Peyer's patch (tissue), 4 donors: Measurements from ENCODE around the gene PCBP3. TPM values are rescaled to one million over a fixed set of nuclear protein-coding genes. Genes with fewer than 3 reads are reported as not detected.

Experiments
- DNase-seq, 3 donors: peaks; one replicate each; pipeline ENCODE4 v3.0.0-alpha.2; 2017 to 2019
- H3K27ac ChIP-seq, 4 donors: fragments of 200-600 bp; sonication (generic); one replicate each; pipeline ENCODE4 v1.5.1; 2016 to 2019
- H3K27me3 ChIP-seq, 2 donors: fragments of 200-600 bp; sonication (generic); one replicate each; pipeline ENCODE4 v1.5.1; 2019
- H3K36me3 ChIP-seq, 3 donors: fragments of 200-600 bp; sonication (generic); one replicate each; pipeline ENCODE4 v1.5.1; 2016 to 2019
- H3K4me1 ChIP-seq, 4 donors: fragments of 200-600 bp; sonication (generic); one replicate each; pipeline ENCODE4 v1.5.1; 2016 to 2019
- H3K4me3 ChIP-seq, 4 donors: fragments of 200-600 bp; sonication (generic); 1 replicate in 3 of 4; 2 replicates in 1 of 4; pipeline ENCODE4 v1.5.1; 2016 to 2019; ENCODE audit warnings: mild to moderate bottlenecking in 1 of 4
- H3K9me3 ChIP-seq, 4 donors: fragments of 200-600 bp; sonication (generic); one replicate each; pipeline ENCODE4 v1.5.1; 2016 to 2019; ENCODE audit warnings: mild to moderate bottlenecking in 1 of 4
- POLR2A ChIP-seq, 2 donors: fragments of 450-650 bp; IDR thresholded peaks; one replicate each; pipeline ENCODE4 v1.5.1; 2017; ENCODE audit warnings: antibody characterized with exemption in 2 of 2, mild to moderate bottlenecking in 2 of 2, moderate library complexity in 2 of 2
- total RNA-seq, 4 donors: library from RNA; depleted of rRNA; stranded (reverse); fragments of >200 nt; gene quantifications; one replicate each; pipeline ENCODE4 v1.1.0, GENCODE V29; 2016
- TF ChIP-seq, protein P1 (sequence below), 6 experiments: fragments of 450-650 bp in 4 of 6; fragments of 200-600 bp in 2 of 6; sonication (generic) in 1 of 6; IDR thresholded peaks; one replicate each; pipeline ENCODE4 v1.5.1; 2017 to 2019; ENCODE audit warnings: antibody characterized with exemption in 6 of 6, mild to moderate bottlenecking in 3 of 6, moderate library complexity in 1 of 6

The PCBP3 gene
- total RNA-seq, 4 donors from 2014 or later: 1.1 to 6.0 (median 4.4) TPM; not detected in 1

DNA sequence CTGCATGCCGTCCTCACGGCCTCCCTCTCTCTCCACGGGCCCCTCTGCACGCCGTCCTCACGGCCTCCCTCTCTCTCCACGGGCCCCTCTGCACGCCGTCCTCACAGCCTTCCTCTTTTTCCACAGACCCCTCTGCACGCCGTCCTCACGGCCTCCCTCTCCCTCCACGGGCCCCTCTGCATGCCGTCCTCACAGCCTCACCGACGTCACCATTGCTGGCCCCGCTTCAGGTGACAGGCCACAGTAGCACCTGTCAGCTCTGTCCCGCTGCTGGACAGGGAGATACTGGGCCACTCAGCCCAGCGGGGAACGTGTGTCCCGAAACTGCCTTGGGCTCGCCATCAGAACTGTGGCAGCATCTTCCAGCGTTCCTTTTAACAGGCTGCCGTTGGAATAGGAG, 255.3 kb downstream of the PCBP3 start:
- Histone ChIP-seq H3K4me1 (peaks cover 0 to 5% (median 0%) of the 10 kb centered on the region in 4 donors), H3K27ac (no peak overlapping the region), H3K4me3 (no peak overlapping the region), H3K27me3 (no peaks in the 10 kb centered on the region), H3K9me3 (no peaks in the 10 kb centered on the region), H3K36me3 (no peaks in the 10 kb centered on the region)
- TF ChIP-seq, protein P1, sequence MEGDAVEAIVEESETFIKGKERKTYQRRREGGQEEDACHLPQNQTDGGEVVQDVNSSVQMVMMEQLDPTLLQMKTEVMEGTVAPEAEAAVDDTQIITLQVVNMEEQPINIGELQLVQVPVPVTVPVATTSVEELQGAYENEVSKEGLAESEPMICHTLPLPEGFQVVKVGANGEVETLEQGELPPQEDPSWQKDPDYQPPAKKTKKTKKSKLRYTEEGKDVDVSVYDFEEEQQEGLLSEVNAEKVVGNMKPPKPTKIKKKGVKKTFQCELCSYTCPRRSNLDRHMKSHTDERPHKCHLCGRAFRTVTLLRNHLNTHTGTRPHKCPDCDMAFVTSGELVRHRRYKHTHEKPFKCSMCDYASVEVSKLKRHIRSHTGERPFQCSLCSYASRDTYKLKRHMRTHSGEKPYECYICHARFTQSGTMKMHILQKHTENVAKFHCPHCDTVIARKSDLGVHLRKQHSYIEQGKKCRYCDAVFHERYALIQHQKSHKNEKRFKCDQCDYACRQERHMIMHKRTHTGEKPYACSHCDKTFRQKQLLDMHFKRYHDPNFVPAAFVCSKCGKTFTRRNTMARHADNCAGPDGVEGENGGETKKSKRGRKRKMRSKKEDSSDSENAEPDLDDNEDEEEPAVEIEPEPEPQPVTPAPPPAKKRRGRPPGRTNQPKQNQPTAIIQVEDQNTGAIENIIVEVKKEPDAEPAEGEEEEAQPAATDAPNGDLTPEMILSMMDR (IDR thresholded peaks at IDR 0.05): no peak
- no peak for TF ChIP-seq POLR2A (IDR thresholded peaks at IDR 0.05)
- DNase-seq: no peak

DNA sequence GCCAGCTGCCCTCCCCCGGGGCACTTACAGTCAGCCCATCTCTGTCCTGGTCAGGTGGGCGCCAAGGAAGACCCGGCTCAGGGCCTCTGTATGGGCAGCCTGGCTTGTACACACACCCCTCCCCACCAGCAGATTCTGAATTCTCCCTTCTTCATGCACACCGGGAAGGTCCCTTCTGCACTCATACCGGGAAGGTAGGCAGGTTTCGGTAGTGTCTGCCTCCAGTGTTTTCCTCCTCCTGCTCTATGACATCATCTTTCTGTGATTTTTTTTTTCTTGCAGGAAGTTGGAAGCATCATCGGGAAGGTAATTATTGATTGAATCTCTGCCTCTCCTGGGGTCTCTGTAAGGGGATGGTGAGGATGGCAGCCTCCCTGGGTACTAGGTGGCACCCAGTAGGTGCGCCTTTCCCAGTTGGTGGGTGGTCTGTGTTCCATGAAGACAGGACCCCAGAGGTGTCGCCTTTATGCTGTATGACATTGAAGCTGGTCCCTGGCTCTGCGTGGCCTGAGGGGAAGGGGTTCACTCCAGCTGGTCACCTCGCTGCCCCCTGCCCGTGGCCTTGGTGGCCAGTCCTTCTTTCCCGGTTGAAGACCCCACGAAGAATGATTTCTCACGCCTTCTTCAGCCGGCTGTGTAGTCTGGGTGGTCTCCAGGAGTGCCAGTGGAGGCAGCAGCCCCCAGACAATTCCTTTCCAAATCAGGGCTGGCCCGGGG, 255.9 kb downstream of the PCBP3 start:
- no peaks in the 10 kb centered on the region for H3K4me1 ChIP-seq
- no peaks in the 10 kb centered on the region for H3K9me3 ChIP-seq
- no peak overlapping the region for H3K27ac ChIP-seq
- no peaks in the 10 kb centered on the region for H3K36me3 ChIP-seq
- no peak overlapping the region for H3K4me3 ChIP-seq
- TF ChIP-seq, protein P1 (IDR thresholded peaks at IDR 0.05): no peak
- no peak for TF ChIP-seq POLR2A (IDR thresholded peaks at IDR 0.05)
- no peaks in the 10 kb centered on the region for H3K27me3 ChIP-seq
- DNase-seq: no peak

DNA sequence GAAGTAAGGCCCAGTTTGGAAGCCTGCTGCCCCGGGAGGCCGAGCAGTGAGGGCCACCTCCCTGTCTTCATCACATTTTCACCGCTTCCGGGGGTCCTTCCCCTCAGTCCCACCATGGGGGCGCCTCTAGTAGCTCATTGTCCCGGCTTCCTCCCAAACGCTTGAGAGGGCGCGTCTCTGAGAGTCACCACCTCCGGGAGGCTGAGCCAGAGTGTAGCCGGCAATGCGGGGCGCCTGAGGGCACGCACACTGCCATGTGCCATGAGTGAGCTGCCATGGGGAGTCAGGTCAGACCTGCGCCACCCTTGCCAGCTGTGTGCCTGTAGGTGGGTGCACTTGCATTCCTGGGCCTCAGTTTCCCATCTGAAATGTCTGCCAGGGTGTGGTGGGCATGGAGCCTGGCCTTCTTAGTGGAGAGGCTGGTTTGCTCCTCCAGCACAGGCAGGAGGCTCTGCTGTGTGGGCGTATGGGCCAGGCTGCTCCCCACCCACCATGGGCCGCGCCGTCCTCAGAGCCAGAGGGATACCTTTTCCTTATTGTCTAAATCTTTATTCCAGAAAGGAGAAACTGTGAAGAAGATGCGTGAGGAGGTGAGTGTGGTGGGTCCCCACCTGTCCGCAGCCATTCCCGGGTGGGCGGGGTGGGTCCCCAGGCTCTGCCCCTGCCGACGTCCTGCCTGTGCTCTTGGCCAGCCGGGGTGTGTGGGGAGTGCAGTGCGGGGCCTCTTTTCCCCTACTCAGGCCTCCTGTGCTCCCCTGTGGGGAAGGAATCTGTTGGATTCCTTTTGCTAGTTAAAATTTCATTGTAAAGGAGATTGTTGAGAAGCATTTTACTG, 256.7 kb downstream of the PCBP3 start:
- no peak for DNase-seq
- H3K4me3 ChIP-seq: no peak overlapping the region
- H3K9me3 ChIP-seq: no peaks in the 10 kb centered on the region
- H3K27me3 ChIP-seq: no peaks in the 10 kb centered on the region
- TF ChIP-seq, protein P1 (IDR thresholded peaks at IDR 0.05): no peak
- TF ChIP-seq POLR2A (IDR thresholded peaks at IDR 0.05): no peak
- no peaks in the 10 kb centered on the region for H3K4me1 ChIP-seq
- no peaks in the 10 kb centered on the region for H3K36me3 ChIP-seq
- no peak overlapping the region for H3K27ac ChIP-seq

DNA sequence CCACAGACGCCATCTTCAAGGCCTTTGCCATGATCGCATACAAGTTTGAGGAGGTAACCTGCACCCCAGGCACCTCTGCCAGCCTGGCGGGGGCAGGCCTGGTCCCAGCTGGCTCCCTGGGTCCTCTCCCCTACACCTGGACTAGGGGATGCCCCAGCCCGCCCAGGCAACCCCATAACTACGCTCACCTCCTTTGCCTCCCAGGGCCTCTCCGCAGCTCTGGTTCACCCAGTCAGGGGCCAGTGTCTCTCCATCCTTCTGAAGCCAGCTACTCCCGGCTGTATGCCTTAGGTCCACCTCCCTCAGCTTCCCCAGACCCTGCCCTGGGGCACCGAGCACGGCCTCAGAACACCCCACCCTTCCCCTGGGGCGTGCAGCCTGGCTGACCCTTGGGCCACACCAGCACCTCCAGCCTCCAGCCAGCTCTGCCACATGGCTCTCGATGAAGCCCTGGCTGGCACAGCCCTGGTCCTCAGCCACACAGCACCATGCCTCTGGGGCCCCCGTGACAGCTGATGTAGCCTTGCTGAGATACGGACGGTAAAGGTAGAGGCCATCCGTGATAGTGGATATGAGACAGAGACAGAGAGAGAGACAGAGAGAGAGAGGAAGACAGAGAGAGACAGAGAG, 257.7 kb downstream of the PCBP3 start:
- H3K27ac ChIP-seq: no peak overlapping the region
- H3K4me1 ChIP-seq: no peaks in the 10 kb centered on the region
- no peak for TF ChIP-seq POLR2A (IDR thresholded peaks at IDR 0.05)
- TF ChIP-seq, protein P1 (IDR thresholded peaks at IDR 0.05): no peak
- no peaks in the 10 kb centered on the region for H3K36me3 ChIP-seq
- H3K27me3 ChIP-seq: no peaks in the 10 kb centered on the region
- no peak overlapping the region for H3K4me3 ChIP-seq
- H3K9me3 ChIP-seq: no peaks in the 10 kb centered on the region
- DNase-seq: no peak

DNA sequence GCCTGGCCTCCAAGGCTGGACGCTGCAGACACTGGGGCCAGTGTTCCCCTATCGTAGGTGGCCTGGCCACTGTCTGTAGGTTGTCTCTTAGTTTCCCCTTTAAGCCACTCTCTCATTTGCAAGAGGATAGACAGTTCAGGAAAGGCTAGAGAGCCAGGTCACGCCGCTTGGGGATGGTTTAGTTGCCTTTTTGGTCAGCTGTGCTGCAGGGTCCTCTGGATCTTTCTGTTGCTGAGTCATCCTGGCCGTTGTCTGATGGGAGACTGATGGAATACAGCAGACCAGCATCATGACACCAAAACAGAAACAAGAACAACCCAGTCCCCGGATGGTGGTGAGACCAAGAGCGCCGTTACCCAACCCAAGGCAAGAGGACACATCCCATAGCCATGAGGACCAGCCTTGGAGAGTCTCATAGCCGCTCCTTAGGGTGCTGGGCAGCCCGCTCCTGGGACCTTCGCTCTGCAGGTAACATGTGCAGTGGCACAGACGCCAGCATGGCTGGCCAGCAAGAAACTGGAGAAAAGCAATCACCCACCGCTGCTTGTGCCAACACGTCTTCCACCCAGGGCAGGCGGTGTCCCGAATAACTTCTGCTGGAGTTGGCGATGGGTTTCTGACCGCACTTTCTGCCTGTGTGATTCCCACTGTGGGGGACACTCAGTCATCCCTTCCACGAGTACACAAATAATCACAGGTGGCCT, 258.9 kb downstream of the PCBP3 start:
- TF ChIP-seq POLR2A (IDR thresholded peaks at IDR 0.05): no peak
- TF ChIP-seq, protein P1 (IDR thresholded peaks at IDR 0.05): no peak
- Histone ChIP-seq H3K27ac (no peak overlapping the region), H3K4me3 (no peak overlapping the region), H3K9me3 (no peaks in the 10 kb centered on the region), H3K4me1 (no peaks in the 10 kb centered on the region), H3K27me3 (no peaks in the 10 kb centered on the region), H3K36me3 (no peaks in the 10 kb centered on the region)
- peak in 1 of 3 donors; percentile 26 for DNase-seq
